Measurements from ENCODE around the gene ADCY7. TPM values are rescaled to one million over a fixed set of nuclear protein-coding genes. Genes with fewer than 3 reads are reported as not detected.
A peak's percentile ranks its signal among the peaks of the same experiment; 100 is the strongest.

Gene ADCY7
- total and polyA plus RNA-seq, 9 of the 15 experiments (the other 6 are each of a cell fraction or from before 2014, with no cell fraction given) = 2.3 to 108 (median 28.6) TPM

- no peak for TF ChIP-seq ID3 (CRISPR knock-in tag; IDR thresholded peaks at IDR 0.05)
- TF ChIP-seq ID3 (tag; IDR thresholded peaks at IDR 0.05) = no peak
- TF ChIP-seq ZNF121 (CRISPR knock-in tag; conservative IDR thresholded peaks at IDR 0.05) = no peak
- TF ChIP-seq GMEB1 (CRISPR knock-in tag; IDR thresholded peaks at IDR 0.05) = no peak
- no peak for TF ChIP-seq ZNF3 (CRISPR knock-in tag; IDR thresholded peaks at IDR 0.05)
- no peak for TF ChIP-seq YBX1 (IDR thresholded peaks at IDR 0.05)
- TF ChIP-seq ERF (CRISPR knock-in tag; IDR thresholded peaks at IDR 0.05) = no peak
- no peak for TF ChIP-seq RERE (CRISPR knock-in tag; IDR thresholded peaks at IDR 0.05; ENCODE audit: borderline replicate concordance)
- 0 out of 2 replicates have a peak, but pooled peaks have one; percentile 33 for TF ChIP-seq HNRNPL (IDR thresholded peaks at IDR 0.05; ENCODE audit: low read depth, low read length)
- no peak for TF ChIP-seq ZNF764 (CRISPR knock-in tag; IDR thresholded peaks at IDR 0.05; ENCODE audit: low read depth)
- no peak for TF ChIP-seq NFE2L1 (tag; IDR thresholded peaks at IDR 0.05; ENCODE audit: borderline replicate concordance, low read depth)
- TF ChIP-seq ZNF23 (CRISPR knock-in tag; IDR thresholded peaks at IDR 0.05) = no peak
- no peak for TF ChIP-seq KLF16 (IDR thresholded peaks at IDR 0.05)
- 0 out of 2 replicates have a peak, but pooled peaks have one; percentile 47 for TF ChIP-seq ATF7 (IDR thresholded peaks at IDR 0.05)
- TF ChIP-seq ZNF347 (CRISPR knock-in tag; IDR thresholded peaks at IDR 0.05; ENCODE audit: low read depth) = no peak
- no peak for TF ChIP-seq NBN (IDR thresholded peaks at IDR 0.05; ENCODE audit: low read depth)
- TF ChIP-seq HINFP (tag; conservative IDR thresholded peaks at IDR 0.05; ENCODE audit: low read depth) = no peak
- no peak for TF ChIP-seq HNRNPUL1 (IDR thresholded peaks at IDR 0.05; ENCODE audit: low read length)
- no peak for TF ChIP-seq PRPF4 (IDR thresholded peaks at IDR 0.05; ENCODE audit: insufficient read depth, low read depth, low read length, poor library complexity, severe bottlenecking)
Observed at GRCh38 chr16:50266337-50267091, at the start of gene ADCY7 (continued).
